Epithelial cell of esophagus (primary cell): ENCODE measurements around the gene SPEM1.

Experiments
- DNase-seq: peaks from one replicate; pipeline ENCODE4 v3.0.0; 2010; ENCODE audit warnings: low read depth
- H3K4me3 ChIP-seq: 2 replicates; pipeline ENCODE4 v1.5.1; 2011; ENCODE audit warnings: mild to moderate bottlenecking, low read length, control low read depth
- CTCF ChIP-seq: IDR thresholded peaks from 2 replicates; pipeline ENCODE4 v1.5.1; 2011; ENCODE audit warnings: low read depth, mild to moderate bottlenecking, low read length, control low read depth, inconsistent platforms; ENCODE audit not compliant: insufficient read depth; ENCODE audit errors: missing control alignments

Gene SPEM1

GRCh38 chr17:7419819-7420610 is at the start of gene SPEM1:
Gene SPEM1, plus strand, starts transcription at chr17:7420324. Its CDS starts 61 bp downstream, at chr17:7420385.
- no peak for TF ChIP-seq CTCF
- DNase-seq = no peak

GRCh38 chr17:7370853-7371252 is 49.3 kb upstream of the SPEM1 start:
- DNase-seq = no peak
- no peak overlapping the region for H3K4me3 ChIP-seq
- no peak for TF ChIP-seq CTCF

More at GRCh38 chr17:7419819-7420610, at the start of gene SPEM1:
- H3K4me3 ChIP-seq = no peak within 1 kb of the TSS

- TF ChIP-seq CTCF = no peak
- no peak overlapping the region for H3K4me3 ChIP-seq
- no peak for DNase-seq
Observed at GRCh38 chr17:7374353-7374752, 45.8 kb upstream of the SPEM1 start.

GRCh38 chr17:7379134-7379533 is 41.0 kb upstream of the SPEM1 start:
- no peak for TF ChIP-seq CTCF
- H3K4me3 ChIP-seq = no peak overlapping the region
- no peak for DNase-seq

- peak; percentile 46 for DNase-seq
- H3K4me3 ChIP-seq = peak overlapping the region; percentile 54
- no peak for TF ChIP-seq CTCF
Observed at GRCh38 chr17:7380321-7380720, 39.8 kb upstream of the SPEM1 start.

GRCh38 chr17:7380855-7381683 is 39.1 kb upstream of the SPEM1 start, which contains the start of gene TNK1:
Gene TNK1, plus strand, starts transcription at chr17:7381089. Its CDS starts 1,838 bp downstream, at chr17:7382927.
- DNase-seq = peak; percentile 65
- peak; percentile 26 for TF ChIP-seq CTCF
- peak within 1 kb of the TSS; percentile 54 for H3K4me3 ChIP-seq

GRCh38 chr17:7382901-7383300 is 37.2 kb upstream of the SPEM1 start:
- no peak overlapping the region for H3K4me3 ChIP-seq
- TF ChIP-seq CTCF = no peak
- DNase-seq = no peak
